Measurements from ENCODE around the gene TSFM. TPM values are rescaled to one million over a fixed set of nuclear protein-coding genes. Genes with fewer than 3 reads are reported as not detected.

Gene TSFM
- total and polyA plus RNA-seq, 11 donors: 37.6 to 80.8 (median 45.4) TPM

DNA sequence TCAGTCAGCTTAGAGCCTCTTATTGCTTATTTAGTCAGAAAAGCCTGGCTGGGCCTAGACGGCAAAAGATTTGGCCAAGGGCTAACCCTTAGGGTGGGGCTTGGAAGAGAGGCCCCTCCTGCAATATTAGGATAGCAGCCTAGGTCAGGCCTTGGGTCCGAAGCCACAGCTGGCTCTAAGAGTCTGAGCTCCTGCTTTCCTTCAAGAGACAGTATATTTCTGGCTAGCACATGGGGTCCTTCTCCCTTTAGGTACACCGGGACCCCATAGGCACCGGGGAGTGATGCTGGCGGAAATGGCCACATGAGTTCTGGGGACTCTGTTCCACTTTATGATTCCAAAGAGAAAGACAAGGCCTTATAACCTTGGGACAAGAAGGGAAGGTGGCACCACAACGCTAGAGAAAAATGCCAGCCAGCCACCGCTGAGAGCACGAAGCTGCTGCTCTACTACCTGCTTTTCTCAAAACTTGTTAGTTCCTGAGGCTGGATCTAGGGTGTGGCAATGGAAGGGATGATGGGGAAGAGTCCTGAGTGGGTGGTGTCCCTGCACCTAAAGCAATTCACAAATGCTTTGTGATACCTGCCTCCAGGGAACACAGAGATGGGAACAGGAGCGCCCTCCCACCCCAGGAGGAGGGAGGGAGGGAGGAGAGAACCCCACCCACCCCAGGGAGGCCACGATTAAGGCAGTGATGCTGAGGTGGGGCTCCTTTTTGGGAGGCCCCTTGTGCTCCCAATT lies 39.1 kb downstream of the TSFM start:
- intact Hi-C loops (cut with DNase I): no loop called here
- Histone ChIP-seq H3K36me3 (peaks cover 5 to 85% (median 78%) of the 10 kb centered on the region in 9 donors), H3K27ac (peak overlapping the region; percentile 32 to 77 (median 64)), H3K4me3 (no peak overlapping the region), H3K4me1 (peaks cover 2 to 61% (median 45%) of the 10 kb centered on the region in 12 donors), H3K9me3 (no peaks in the 10 kb centered on the region), H3K27me3 (no peaks in the 10 kb centered on the region)
- ATAC-seq (no peak), DNase-seq (no peak)
- no peak for TF ChIP-seq POLR2A (IDR thresholded peaks at IDR 0.05)
- TF ChIP-seq, protein P1, sequence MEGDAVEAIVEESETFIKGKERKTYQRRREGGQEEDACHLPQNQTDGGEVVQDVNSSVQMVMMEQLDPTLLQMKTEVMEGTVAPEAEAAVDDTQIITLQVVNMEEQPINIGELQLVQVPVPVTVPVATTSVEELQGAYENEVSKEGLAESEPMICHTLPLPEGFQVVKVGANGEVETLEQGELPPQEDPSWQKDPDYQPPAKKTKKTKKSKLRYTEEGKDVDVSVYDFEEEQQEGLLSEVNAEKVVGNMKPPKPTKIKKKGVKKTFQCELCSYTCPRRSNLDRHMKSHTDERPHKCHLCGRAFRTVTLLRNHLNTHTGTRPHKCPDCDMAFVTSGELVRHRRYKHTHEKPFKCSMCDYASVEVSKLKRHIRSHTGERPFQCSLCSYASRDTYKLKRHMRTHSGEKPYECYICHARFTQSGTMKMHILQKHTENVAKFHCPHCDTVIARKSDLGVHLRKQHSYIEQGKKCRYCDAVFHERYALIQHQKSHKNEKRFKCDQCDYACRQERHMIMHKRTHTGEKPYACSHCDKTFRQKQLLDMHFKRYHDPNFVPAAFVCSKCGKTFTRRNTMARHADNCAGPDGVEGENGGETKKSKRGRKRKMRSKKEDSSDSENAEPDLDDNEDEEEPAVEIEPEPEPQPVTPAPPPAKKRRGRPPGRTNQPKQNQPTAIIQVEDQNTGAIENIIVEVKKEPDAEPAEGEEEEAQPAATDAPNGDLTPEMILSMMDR (IDR thresholded peaks at IDR 0.05): no peak
- WGBS, 4 donors: 78 to 85% (median 82%) methylated on average over 10 of the region's 10 CpGs

GRCh38 chr12:57822392-57823130 lies 40.0 kb downstream of the TSFM start:
- DNase-seq: no peak
- H3K9me3 ChIP-seq: no peaks in the 10 kb centered on the region
- peaks cover 5 to 61% (median 38%) of the 10 kb centered on the region in 12 donors for H3K4me1 ChIP-seq
- intact Hi-C loops (cut with DNase I): no loop called here
- H3K4me3 ChIP-seq: no peak overlapping the region
- WGBS, 4 donors: 59 to 67% (median 62%) methylated on average over 10 of the region's 10 CpGs
- H3K27me3 ChIP-seq: no peaks in the 10 kb centered on the region
- peak overlapping the region; percentile 32 to 81 (median 67) for H3K27ac ChIP-seq
- peaks cover 8 to 94% (median 87%) of the 10 kb centered on the region in 9 donors for H3K36me3 ChIP-seq
- TF ChIP-seq POLR2A (IDR thresholded peaks at IDR 0.05): no peak
- TF ChIP-seq, protein P1 (IDR thresholded peaks at IDR 0.05): no peak
- ATAC-seq: peak; percentile 30 to 62 (median 44)

DNA sequence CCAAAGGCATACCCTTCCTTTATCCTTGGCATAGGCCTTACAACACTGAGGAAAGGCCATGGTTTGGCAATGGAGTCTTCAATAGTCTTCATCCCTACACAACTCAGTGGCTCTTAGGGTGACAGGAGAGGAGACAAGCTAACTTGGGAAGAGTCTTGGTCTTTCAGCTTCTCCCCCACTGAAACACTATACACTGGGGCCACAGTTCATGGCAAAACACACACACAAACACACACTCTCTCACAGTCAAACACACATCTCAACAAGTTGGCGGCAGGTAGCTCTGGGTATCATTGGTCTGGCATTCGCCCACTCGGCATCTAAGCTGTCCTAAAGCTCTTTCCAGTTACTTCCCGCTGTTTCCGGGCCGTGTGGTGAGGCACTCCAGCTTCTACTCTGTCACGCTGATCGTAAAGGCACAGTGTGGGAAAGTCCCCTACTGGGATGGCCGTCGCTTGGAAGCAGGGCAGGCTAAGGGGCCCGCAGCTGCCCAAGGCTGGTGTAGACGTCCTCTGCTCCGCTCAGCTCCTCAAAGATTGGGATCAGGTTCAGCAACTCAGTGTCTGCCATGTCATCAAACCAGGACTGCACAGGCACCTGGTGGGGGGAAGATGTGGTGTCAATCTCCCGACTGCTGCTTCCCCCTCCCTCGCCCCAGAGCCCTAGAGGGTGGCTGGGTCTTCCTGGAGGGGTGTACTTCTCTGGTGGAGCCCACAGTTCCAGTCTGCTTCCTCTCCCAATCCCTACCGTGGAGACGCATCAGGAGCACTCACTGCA lies 40.7 kb downstream of the TSFM start:
- 62 to 83% (median 76%) methylated on average over 14 to 17 of the region's 17 CpGs for WGBS, 4 donors
- peaks cover 5 to 55% (median 31%) of the 10 kb centered on the region in 12 donors for H3K4me1 ChIP-seq
- DNase-seq: no peak
- H3K9me3 ChIP-seq: no peaks in the 10 kb centered on the region
- no peaks in the 10 kb centered on the region for H3K27me3 ChIP-seq
- H3K27ac ChIP-seq: peak overlapping the region; percentile 32 to 81 (median 67)
- H3K4me3 ChIP-seq: no peak overlapping the region
- peak in 2 of 4 donors; percentile 6 to 8 for ATAC-seq
- intact Hi-C loops (cut with DNase I): no loop called here
- H3K36me3 ChIP-seq: peaks cover 8 to 100% (median 95%) of the 10 kb centered on the region in 9 donors
- TF ChIP-seq, protein P1 (IDR thresholded peaks at IDR 0.05): no peak
- no peak for TF ChIP-seq POLR2A (IDR thresholded peaks at IDR 0.05)
